ENCODE measurements around the gene PIK3R5. TPM values are rescaled to one million over a fixed set of nuclear protein-coding genes. Genes with fewer than 3 reads are reported as not detected.

The PIK3R5 gene
- total RNA-seq, 1 experiment from 2014 or later = 5.9 TPM

DNA sequence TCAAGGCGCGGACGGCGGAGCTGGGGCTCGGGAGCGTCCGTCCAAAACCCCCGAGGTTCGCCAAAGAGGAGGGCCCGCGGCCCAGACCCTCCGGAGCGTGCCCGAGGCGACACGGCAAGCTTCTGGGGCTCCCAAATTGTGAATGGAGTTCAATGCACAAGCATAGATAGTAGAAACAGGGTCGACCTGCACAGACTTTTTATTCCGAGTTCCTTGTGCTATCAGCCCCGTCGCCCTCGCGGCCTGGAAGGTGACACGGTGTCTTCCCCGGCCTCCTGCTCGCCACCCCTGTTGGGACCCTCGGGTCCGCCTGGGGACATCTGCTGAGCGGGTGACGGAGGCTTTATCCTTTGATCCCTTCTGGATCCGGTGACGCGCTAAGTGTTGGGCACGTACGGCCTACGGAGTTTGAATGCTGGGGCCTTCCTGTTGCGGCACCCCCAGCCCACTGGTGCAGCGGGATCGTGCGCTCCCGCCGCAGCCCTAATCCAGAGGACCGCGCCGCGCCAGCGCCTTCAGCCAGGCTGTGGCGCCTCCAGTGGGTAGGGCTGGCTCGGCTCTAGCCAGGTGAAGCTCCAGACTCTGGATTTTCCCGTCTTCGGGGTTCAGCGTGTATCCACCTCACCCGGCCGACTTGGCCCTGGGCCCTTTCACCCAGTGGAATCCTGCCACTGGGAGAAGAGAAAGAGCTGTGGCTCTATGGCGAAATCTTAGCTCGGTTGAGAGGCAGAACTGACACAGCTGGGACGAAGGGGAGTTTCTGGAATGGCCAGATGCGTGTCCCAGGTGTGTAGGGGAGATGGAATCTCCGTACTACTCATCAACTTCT lies 38.8 kb upstream of the PIK3R5 start (continued):
- TF ChIP-seq, protein P1, sequence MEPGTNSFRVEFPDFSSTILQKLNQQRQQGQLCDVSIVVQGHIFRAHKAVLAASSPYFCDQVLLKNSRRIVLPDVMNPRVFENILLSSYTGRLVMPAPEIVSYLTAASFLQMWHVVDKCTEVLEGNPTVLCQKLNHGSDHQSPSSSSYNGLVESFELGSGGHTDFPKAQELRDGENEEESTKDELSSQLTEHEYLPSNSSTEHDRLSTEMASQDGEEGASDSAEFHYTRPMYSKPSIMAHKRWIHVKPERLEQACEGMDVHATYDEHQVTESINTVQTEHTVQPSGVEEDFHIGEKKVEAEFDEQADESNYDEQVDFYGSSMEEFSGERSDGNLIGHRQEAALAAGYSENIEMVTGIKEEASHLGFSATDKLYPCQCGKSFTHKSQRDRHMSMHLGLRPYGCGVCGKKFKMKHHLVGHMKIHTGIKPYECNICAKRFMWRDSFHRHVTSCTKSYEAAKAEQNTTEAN (CRISPR knock-in tag; IDR thresholded peaks at IDR 0.05) = no peak
- TF ChIP-seq, protein P2, sequence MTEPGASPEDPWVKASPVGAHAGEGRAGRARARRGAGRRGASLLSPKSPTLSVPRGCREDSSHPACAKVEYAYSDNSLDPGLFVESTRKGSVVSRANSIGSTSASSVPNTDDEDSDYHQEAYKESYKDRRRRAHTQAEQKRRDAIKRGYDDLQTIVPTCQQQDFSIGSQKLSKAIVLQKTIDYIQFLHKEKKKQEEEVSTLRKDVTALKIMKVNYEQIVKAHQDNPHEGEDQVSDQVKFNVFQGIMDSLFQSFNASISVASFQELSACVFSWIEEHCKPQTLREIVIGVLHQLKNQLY (CRISPR knock-in tag; IDR thresholded peaks at IDR 0.05) = no peak
- TF ChIP-seq SMAD4 (CRISPR knock-in tag; IDR thresholded peaks at IDR 0.05) = no peak
- TF ChIP-seq, protein P3, sequence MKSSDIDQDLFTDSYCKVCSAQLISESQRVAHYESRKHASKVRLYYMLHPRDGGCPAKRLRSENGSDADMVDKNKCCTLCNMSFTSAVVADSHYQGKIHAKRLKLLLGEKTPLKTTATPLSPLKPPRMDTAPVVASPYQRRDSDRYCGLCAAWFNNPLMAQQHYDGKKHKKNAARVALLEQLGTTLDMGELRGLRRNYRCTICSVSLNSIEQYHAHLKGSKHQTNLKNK (CRISPR knock-in tag; IDR thresholded peaks at IDR 0.05) = no peak
- TF ChIP-seq, protein P4, sequence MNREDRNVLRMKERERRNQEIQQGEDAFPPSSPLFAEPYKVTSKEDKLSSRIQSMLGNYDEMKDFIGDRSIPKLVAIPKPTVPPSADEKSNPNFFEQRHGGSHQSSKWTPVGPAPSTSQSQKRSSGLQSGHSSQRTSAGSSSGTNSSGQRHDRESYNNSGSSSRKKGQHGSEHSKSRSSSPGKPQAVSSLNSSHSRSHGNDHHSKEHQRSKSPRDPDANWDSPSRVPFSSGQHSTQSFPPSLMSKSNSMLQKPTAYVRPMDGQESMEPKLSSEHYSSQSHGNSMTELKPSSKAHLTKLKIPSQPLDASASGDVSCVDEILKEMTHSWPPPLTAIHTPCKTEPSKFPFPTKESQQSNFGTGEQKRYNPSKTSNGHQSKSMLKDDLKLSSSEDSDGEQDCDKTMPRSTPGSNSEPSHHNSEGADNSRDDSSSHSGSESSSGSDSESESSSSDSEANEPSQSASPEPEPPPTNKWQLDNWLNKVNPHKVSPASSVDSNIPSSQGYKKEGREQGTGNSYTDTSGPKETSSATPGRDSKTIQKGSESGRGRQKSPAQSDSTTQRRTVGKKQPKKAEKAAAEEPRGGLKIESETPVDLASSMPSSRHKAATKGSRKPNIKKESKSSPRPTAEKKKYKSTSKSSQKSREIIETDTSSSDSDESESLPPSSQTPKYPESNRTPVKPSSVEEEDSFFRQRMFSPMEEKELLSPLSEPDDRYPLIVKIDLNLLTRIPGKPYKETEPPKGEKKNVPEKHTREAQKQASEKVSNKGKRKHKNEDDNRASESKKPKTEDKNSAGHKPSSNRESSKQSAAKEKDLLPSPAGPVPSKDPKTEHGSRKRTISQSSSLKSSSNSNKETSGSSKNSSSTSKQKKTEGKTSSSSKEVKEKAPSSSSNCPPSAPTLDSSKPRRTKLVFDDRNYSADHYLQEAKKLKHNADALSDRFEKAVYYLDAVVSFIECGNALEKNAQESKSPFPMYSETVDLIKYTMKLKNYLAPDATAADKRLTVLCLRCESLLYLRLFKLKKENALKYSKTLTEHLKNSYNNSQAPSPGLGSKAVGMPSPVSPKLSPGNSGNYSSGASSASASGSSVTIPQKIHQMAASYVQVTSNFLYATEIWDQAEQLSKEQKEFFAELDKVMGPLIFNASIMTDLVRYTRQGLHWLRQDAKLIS (CRISPR knock-in tag; IDR thresholded peaks at IDR 0.05; ENCODE audit: borderline replicate concordance) = no peak
- no peak for TF ChIP-seq FOXK1 (CRISPR knock-in tag; IDR thresholded peaks at IDR 0.05)
- no peak for TF ChIP-seq NFATC4 (CRISPR knock-in tag; IDR thresholded peaks at IDR 0.05)
- TF ChIP-seq, protein P5, sequence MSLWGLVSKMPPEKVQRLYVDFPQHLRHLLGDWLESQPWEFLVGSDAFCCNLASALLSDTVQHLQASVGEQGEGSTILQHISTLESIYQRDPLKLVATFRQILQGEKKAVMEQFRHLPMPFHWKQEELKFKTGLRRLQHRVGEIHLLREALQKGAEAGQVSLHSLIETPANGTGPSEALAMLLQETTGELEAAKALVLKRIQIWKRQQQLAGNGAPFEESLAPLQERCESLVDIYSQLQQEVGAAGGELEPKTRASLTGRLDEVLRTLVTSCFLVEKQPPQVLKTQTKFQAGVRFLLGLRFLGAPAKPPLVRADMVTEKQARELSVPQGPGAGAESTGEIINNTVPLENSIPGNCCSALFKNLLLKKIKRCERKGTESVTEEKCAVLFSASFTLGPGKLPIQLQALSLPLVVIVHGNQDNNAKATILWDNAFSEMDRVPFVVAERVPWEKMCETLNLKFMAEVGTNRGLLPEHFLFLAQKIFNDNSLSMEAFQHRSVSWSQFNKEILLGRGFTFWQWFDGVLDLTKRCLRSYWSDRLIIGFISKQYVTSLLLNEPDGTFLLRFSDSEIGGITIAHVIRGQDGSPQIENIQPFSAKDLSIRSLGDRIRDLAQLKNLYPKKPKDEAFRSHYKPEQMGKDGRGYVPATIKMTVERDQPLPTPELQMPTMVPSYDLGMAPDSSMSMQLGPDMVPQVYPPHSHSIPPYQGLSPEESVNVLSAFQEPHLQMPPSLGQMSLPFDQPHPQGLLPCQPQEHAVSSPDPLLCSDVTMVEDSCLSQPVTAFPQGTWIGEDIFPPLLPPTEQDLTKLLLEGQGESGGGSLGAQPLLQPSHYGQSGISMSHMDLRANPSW (CRISPR knock-in tag; conservative IDR thresholded peaks at IDR 0.05; ENCODE audit: low read depth) = no peak
- TF ChIP-seq, protein P6, sequence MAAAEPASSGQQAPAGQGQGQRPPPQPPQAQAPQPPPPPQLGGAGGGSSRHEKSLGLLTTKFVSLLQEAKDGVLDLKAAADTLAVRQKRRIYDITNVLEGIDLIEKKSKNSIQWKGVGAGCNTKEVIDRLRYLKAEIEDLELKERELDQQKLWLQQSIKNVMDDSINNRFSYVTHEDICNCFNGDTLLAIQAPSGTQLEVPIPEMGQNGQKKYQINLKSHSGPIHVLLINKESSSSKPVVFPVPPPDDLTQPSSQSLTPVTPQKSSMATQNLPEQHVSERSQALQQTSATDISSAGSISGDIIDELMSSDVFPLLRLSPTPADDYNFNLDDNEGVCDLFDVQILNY (CRISPR knock-in tag; IDR thresholded peaks at IDR 0.05) = no peak

DNA sequence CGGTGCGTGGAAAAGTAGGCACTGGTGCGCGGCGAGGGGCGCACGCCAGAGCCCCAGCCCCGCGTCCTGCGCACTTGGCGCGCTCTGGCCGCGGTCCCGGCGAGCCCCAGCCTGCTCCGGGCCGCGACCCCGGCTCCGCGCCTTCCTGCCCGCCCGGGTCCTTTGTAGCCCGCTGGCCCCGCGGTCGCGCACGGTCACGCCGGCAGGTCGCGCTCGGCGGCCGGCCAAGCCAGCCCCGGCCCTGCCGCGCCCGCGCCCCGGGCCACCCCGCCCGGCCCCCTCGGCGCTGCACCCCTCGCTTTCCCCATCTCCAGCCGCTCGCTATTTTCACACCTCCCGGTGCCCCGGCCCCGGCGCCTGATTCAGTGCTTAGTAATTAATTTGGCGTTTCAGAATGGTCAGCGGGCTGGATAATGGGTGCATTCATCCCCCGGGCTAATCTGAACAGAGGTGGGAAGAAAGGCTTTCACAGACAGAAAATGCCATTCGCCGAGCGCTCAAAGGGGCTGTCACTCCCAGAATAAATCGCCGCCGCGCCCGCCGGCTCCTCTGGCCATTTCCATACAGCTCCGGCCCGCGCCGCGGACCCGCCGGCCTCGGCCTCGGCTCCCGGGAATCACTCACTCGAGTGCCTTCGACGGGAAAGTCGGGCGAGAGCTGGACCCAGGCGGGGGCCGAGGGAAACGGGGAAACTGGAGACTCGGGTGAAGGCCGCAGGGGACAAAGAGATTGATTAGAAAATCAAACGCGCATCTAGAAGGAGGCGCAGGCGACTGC lies 38.0 kb upstream of the PIK3R5 start:
- 0 out of 2 replicates have a peak, but pooled peaks cover 5% of the 10 kb centered on the region for H3K9me3 Mint-ChIP-seq
- H3K27ac Mint-ChIP-seq = no peak overlapping the region
- no peaks in the 10 kb centered on the region; the same call in 1 of the 2 replicates for H3K36me3 Mint-ChIP-seq
- DNase-seq (ENCODE audit: low spot score) (peak; percentile 55), ATAC-seq (peak; percentile 8)
- POLR2A ChIA-PET = no interaction called here
- peaks cover 18% of the 10 kb centered on the region for H3K4me1 Mint-ChIP-seq
- TF ChIP-seq ZNF396 (CRISPR knock-in tag; IDR thresholded peaks at IDR 0.05; ENCODE audit: borderline replicate concordance) (no peak), ZBTB21 (CRISPR knock-in tag; IDR thresholded peaks at IDR 0.05; ENCODE audit: borderline replicate concordance) (no peak)
- TF ChIP-seq, protein P7, sequence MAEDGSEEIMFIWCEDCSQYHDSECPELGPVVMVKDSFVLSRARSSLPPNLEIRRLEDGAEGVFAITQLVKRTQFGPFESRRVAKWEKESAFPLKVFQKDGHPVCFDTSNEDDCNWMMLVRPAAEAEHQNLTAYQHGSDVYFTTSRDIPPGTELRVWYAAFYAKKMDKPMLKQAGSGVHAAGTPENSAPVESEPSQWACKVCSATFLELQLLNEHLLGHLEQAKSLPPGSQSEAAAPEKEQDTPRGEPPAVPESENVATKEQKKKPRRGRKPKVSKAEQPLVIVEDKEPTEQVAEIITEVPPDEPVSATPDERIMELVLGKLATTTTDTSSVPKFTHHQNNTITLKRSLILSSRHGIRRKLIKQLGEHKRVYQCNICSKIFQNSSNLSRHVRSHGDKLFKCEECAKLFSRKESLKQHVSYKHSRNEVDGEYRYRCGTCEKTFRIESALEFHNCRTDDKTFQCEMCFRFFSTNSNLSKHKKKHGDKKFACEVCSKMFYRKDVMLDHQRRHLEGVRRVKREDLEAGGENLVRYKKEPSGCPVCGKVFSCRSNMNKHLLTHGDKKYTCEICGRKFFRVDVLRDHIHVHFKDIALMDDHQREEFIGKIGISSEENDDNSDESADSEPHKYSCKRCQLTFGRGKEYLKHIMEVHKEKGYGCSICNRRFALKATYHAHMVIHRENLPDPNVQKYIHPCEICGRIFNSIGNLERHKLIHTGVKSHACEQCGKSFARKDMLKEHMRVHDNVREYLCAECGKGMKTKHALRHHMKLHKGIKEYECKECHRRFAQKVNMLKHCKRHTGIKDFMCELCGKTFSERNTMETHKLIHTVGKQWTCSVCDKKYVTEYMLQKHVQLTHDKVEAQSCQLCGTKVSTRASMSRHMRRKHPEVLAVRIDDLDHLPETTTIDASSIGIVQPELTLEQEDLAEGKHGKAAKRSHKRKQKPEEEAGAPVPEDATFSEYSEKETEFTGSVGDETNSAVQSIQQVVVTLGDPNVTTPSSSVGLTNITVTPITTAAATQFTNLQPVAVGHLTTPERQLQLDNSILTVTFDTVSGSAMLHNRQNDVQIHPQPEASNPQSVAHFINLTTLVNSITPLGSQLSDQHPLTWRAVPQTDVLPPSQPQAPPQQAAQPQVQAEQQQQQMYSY (CRISPR knock-in tag; IDR thresholded peaks at IDR 0.05) = 0 out of 2 replicates have a peak, but pooled peaks have one; percentile 32
- CTCF ChIA-PET = interaction anchor here (0.6 to 5.3 kb wide), 22 partner anchors 7 to 519 kb away, joined by 3 to 23 read pairs (median 4); partner anchors contain the start of gene NTN1
- H3K4me3 Mint-ChIP-seq = peak overlapping the region; percentile 65
- peaks cover 85% of the 10 kb centered on the region for H3K27me3 Mint-ChIP-seq (ENCODE audit: low read depth)

Measured in WTC11 (cell line).